ENCODE measurements around the gene CYB561D1. TPM values are rescaled to one million over a fixed set of nuclear protein-coding genes. Genes with fewer than 3 reads are reported as not detected.

The CYB561D1 gene
- total RNA-seq, 1 donor from 2014 or later = 5.0 TPM

DNA sequence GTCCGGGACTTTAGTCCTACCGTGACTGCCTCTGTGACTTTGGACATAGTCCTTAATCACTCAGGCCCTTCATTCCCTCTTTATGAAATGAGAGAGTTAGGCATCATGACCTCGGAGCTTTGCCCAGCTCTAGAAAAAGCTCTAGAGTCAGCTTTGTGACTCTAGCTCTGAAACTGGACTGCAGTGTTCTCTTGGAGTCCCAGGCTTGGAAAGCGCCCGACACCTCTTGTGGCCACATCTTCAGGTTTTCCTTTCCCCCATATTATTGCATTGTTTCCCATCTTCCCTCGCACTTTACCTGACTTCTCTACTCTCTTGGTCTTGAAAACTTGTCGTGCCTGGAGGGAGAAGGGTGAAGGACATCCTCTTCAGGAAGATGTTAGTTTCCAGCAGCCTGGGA, 28.1 kb downstream of the CYB561D1 start:
- Histone ChIP-seq H3K27me3 (ENCODE audit: control insufficient read depth, insufficient read depth, low read length) (no peaks in the 10 kb centered on the region), H3K36me3 (ENCODE audit: control insufficient read depth, insufficient read depth, low read length) (no peaks in the 10 kb centered on the region), H3K4me3 (ENCODE audit: low read depth, low read length) (no peak overlapping the region)
- FAIRE-seq = no peak
- no peak for TF ChIP-seq CTCF (IDR thresholded peaks at IDR 0.05; ENCODE audit: insufficient read depth, low read length, severe bottlenecking)
- DNase-seq (ENCODE audit: low read depth) = no peak

DNA sequence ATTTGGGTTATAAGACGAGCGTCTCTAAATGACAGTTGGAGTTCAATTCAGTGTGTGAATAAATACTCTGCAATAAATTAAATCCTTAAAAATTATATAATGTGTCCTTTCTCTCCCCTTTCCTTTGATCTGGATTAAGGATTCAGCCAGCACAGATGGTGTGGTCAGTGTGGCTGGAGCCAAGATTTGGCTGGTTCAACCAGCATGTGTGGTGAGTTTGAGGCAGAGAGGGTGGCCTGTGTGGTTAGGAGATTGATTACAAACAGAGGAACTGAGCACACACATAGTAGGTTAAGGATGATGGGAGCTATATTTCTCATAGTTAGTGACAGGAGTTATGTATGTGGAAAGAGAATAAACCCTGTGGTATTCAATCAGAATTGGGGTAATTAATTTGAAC, 29.8 kb downstream of the CYB561D1 start:
- no peak for TF ChIP-seq CTCF (IDR thresholded peaks at IDR 0.05; ENCODE audit: insufficient read depth, low read length, severe bottlenecking)
- no peak for DNase-seq (ENCODE audit: low read depth)
- Histone ChIP-seq H3K36me3 (ENCODE audit: control insufficient read depth, insufficient read depth, low read length) (no peaks in the 10 kb centered on the region), H3K27me3 (ENCODE audit: control insufficient read depth, insufficient read depth, low read length) (peaks cover 2% of the 10 kb centered on the region), H3K4me3 (ENCODE audit: low read depth, low read length) (no peak overlapping the region)
- no peak for FAIRE-seq

- Histone ChIP-seq H3K4me3 (ENCODE audit: low read depth, low read length) (no peak overlapping the region), H3K36me3 (ENCODE audit: control insufficient read depth, insufficient read depth, low read length) (no peaks in the 10 kb centered on the region), H3K27me3 (ENCODE audit: control insufficient read depth, insufficient read depth, low read length) (peaks cover 2% of the 10 kb centered on the region)
- DNase-seq (ENCODE audit: low read depth) (no peak), FAIRE-seq (no peak)
- no peak for TF ChIP-seq CTCF (IDR thresholded peaks at IDR 0.05; ENCODE audit: insufficient read depth, low read length, severe bottlenecking)
Measured at GRCh38 chr1:109527098-109527811, 33.4 kb downstream of the CYB561D1 start.

DNA sequence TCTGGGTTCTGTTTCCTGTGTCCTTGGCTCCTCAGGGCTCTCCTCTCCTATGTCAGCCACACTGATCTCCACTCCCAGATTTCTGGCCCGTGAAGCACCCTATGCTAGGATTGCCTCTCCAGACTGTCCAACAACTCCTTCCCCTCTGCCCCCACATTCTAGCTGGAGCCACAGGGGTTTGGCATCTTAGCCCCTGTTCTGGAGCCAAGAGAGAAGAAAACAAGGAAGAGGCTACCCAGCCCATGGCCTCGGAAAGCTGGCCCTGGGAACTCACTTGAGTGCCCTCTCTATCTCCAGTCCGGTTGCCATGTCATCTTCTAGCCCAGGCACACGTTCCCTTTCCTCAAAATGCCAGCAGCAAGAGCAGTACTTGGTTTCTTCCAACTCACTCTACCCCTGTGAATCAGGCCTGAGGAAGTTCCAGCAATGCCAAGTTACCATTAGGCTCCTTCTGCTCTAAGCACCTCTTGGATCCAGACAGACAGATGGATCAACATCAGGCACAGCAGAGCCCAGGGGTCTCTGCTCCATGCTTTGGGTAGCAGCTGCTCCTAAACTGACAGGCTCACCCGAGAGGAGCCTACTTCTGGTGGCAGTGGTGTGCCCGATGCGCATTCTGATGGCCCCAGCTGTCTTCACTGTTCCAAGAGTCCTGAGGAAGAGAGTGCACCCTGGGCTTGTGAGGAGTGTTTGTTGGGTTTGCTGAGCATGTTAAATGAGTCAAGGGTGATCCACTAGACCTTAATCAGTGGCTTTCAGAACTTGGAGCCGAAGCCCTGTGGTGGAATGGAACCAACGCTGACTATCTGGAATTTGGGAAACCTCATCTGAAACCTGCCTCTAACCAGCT, 34.2 kb downstream of the CYB561D1 start:
- Histone ChIP-seq H3K4me3 (ENCODE audit: low read depth, low read length) (no peak overlapping the region), H3K27me3 (ENCODE audit: control insufficient read depth, insufficient read depth, low read length) (peaks cover 2% of the 10 kb centered on the region), H3K36me3 (ENCODE audit: control insufficient read depth, insufficient read depth, low read length) (no peaks in the 10 kb centered on the region)
- DNase-seq (ENCODE audit: low read depth) = no peak
- no peak for FAIRE-seq
- TF ChIP-seq CTCF (IDR thresholded peaks at IDR 0.05; ENCODE audit: insufficient read depth, low read length, severe bottlenecking) = no peak

- FAIRE-seq = no peak
- Histone ChIP-seq H3K4me3 (ENCODE audit: low read depth, low read length) (no peak overlapping the region), H3K27me3 (ENCODE audit: control insufficient read depth, insufficient read depth, low read length) (peaks cover 2% of the 10 kb centered on the region), H3K36me3 (ENCODE audit: control insufficient read depth, insufficient read depth, low read length) (no peaks in the 10 kb centered on the region)
- no peak for DNase-seq (ENCODE audit: low read depth)
- no peak for TF ChIP-seq CTCF (IDR thresholded peaks at IDR 0.05; ENCODE audit: insufficient read depth, low read length, severe bottlenecking)
Measured at GRCh38 chr1:109528712-109529111, 34.8 kb downstream of the CYB561D1 start.

Measured in bronchial epithelial cell (primary cell).